ENCODE measurements around the gene EIF4G3.
"Not testable (repeated sequence)": the region's sequence is repeated elsewhere in the genome, so short reads cannot be mapped to it uniquely, and the experiment has no call there.

DNA sequence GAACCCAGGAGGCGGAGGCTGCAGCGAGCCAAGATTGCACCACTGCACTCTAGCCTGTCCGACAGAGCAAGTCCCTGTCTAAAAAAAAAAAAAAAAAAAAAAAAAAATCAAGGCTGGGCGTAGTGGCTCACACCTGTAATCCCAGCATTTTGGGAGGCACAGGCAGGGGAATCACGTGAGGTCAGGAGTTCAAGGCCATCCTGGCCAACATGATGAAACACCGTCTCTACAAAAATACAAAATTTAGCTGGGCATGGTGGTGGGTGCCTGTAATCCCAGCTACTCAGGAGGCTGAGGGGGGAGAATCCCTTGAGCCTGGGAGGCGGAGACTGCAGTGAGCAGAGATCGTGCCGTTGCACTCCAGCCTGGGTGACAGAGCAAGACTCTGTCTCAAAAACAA is 387.1 kb downstream of the EIF4G3 start:
- TF ChIP-seq POLR2A (IDR thresholded peaks at IDR 0.05), result not testable (repeated sequence)
- TF ChIP-seq, protein P1, sequence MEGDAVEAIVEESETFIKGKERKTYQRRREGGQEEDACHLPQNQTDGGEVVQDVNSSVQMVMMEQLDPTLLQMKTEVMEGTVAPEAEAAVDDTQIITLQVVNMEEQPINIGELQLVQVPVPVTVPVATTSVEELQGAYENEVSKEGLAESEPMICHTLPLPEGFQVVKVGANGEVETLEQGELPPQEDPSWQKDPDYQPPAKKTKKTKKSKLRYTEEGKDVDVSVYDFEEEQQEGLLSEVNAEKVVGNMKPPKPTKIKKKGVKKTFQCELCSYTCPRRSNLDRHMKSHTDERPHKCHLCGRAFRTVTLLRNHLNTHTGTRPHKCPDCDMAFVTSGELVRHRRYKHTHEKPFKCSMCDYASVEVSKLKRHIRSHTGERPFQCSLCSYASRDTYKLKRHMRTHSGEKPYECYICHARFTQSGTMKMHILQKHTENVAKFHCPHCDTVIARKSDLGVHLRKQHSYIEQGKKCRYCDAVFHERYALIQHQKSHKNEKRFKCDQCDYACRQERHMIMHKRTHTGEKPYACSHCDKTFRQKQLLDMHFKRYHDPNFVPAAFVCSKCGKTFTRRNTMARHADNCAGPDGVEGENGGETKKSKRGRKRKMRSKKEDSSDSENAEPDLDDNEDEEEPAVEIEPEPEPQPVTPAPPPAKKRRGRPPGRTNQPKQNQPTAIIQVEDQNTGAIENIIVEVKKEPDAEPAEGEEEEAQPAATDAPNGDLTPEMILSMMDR (IDR thresholded peaks at IDR 0.05), result not testable (repeated sequence)
